ENCODE data around the gene CCDC158. TPM values are rescaled to one million over a fixed set of nuclear protein-coding genes. Genes with fewer than 3 reads are reported as not detected.
"Not testable (repeated sequence)": the region's sequence is repeated elsewhere in the genome, so short reads cannot be mapped to it uniquely, and the experiment has no call there.

CCDC158 gene
- total RNA-seq, 4 donors from 2014 or later: 0.19 TPM; not detected in 3

DNA sequence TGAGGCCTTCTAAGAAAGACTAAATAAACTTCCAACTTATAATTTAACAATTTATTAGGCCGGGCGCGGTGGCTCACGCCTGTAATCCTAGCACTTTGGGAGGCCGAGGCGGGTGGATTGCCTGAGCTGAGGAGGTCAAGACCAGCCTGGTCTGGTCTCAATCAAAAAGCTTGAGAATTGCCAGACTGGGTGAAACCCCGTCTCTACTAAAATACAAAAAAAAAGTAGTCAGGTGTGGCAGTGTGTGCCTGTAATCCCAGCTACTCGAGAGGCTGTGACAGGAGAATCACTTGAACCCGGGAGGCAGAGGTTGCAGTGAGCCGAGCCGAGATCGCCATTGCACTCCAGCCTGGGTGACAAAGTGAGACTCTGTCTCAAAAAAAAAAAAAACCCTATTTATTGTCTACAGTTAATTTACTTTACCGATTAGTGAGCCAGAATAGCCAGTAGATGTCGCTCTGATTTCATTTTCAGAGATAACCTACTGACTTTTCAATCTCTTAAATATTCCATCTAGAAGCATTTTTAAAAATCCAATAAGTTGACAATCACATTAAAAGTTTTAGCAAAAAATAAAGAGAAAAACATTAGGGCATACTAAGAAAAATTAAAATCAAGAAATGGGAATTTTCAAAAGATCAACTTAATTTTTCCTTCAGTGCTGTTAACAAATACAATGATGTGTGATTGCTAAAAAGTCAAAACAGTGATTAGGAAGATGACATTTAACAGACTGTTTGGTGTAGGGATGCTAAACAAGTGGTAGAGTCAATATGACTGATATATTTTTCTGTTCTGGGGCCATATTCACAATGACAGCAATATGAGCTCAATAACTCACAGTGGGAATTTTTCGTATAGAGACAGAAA, 9.8 kb upstream of the CCDC158 start:
- H3K27me3 ChIP-seq: peaks cover 0 to 2% (median 0%) of the 10 kb centered on the region in 4 donors
- intact Hi-C loops (cut with DNase I): loop anchor here (2.0 kb wide), 1 partner anchor 74 kb away; no protein-coding TSS in a partner anchor
- no peak for TF ChIP-seq POLR2A (IDR thresholded peaks at IDR 0.05)
- TF ChIP-seq, protein P1, sequence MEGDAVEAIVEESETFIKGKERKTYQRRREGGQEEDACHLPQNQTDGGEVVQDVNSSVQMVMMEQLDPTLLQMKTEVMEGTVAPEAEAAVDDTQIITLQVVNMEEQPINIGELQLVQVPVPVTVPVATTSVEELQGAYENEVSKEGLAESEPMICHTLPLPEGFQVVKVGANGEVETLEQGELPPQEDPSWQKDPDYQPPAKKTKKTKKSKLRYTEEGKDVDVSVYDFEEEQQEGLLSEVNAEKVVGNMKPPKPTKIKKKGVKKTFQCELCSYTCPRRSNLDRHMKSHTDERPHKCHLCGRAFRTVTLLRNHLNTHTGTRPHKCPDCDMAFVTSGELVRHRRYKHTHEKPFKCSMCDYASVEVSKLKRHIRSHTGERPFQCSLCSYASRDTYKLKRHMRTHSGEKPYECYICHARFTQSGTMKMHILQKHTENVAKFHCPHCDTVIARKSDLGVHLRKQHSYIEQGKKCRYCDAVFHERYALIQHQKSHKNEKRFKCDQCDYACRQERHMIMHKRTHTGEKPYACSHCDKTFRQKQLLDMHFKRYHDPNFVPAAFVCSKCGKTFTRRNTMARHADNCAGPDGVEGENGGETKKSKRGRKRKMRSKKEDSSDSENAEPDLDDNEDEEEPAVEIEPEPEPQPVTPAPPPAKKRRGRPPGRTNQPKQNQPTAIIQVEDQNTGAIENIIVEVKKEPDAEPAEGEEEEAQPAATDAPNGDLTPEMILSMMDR (IDR thresholded peaks at IDR 0.05): peak; percentile 25 to 74 (median 54)
- no peak for DNase-seq
- H3K36me3 ChIP-seq: no peaks in the 10 kb centered on the region
- WGBS, 2 donors: 39% methylated on average over 13 to 15 of the region's 15 CpGs
- no peak overlapping the region for H3K4me3 ChIP-seq
- no peak overlapping the region for H3K27ac ChIP-seq
- H3K4me1 ChIP-seq: peaks cover 0 to 18% (median 3%) of the 10 kb centered on the region in 3 donors
- no peaks in the 10 kb centered on the region for H3K9me3 ChIP-seq

DNA sequence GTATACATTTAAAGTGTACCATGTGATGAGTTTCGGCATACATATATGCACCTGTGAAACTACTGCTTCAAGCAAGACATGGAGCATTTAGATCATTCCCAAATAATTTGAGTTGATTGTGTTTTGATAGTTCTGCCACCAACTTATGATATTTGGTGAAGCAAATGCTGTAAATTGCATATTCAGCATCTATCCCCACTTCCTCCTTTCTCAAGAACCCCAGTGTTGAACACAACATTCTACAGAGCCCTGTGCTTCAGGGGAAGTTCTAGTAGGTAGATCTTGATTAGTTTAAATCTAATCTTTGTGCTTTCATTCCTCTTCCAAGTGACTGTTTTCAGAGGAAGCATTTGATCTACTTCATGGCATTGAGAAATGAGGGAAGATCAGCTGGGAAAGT, 8.7 kb upstream of the CCDC158 start:
- H3K4me3 ChIP-seq: no peak overlapping the region
- no peaks in the 10 kb centered on the region for H3K36me3 ChIP-seq
- no peak overlapping the region for H3K27ac ChIP-seq
- H3K27me3 ChIP-seq: no peaks in the 10 kb centered on the region
- DNase-seq: no peak
- H3K4me1 ChIP-seq: peaks cover 0 to 7% (median 3%) of the 10 kb centered on the region in 3 donors
- intact Hi-C loops (cut with DNase I): loop anchor here (2.0 kb wide), 1 partner anchor 75 kb away; no protein-coding TSS in a partner anchor
- WGBS, 2 donors: 94 to 95% methylated on average over 1 of the region's 1 CpG
- no peaks in the 10 kb centered on the region for H3K9me3 ChIP-seq
- TF ChIP-seq POLR2A (IDR thresholded peaks at IDR 0.05): no peak
- TF ChIP-seq, protein P1 (IDR thresholded peaks at IDR 0.05): no peak

DNA sequence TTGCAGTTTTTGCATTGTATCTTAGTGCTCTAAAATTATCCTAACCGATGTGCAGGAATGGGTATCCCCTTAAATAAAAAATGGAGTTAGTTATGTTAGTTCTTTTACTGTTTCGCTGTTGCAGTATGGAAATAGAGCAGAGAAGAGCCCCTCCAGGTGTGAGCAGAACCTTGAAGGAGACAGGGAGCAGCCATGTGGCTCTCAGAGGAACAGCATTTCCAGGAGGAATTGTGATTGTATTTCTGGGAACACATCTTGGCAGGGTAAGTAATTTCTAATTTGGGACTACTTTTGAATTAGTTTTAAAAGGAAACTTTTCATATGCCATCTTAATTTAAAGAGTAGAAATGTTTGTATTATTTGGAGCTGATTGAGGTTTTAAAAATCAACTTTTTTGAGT, 5.3 kb upstream of the CCDC158 start:
- Histone ChIP-seq H3K27me3 (peaks cover 0 to 6% (median 0%) of the 10 kb centered on the region in 4 donors), H3K27ac (no peak overlapping the region), H3K9me3 (no peaks in the 10 kb centered on the region), H3K4me3 (no peak overlapping the region), H3K36me3 (no peaks in the 10 kb centered on the region), H3K4me1 (peaks cover 0 to 9% (median 3%) of the 10 kb centered on the region in 3 donors)
- 57 to 60% methylated on average over 2 of the region's 2 CpGs for WGBS, 2 donors
- intact Hi-C loops (cut with DNase I): no loop called here
- DNase-seq: no peak
- TF ChIP-seq, protein P1 (IDR thresholded peaks at IDR 0.05): peak in 1 of 6 experiments; percentile 6
- TF ChIP-seq POLR2A (IDR thresholded peaks at IDR 0.05): no peak

DNA sequence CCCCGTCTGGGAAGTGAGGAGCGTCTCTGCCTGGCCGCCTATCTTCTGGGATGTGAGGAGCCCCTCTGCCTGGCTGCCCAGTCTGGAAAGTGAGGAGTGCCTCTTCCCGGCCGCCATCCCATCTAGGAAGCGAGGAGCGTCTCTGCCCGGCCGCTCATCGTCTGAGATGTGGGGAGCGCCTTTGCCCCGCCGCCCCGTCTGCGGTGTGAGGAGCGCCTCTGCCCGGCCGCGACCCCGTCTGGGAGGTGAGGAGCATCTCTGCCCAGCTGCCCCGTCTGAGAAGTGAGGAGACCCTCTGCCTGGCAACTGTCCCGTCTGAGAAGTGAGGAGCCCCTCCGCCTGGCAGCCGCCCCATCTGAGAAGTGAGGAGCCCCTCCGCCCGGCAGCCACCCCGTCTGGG, 2.2 kb upstream of the CCDC158 start:
- H3K4me3 ChIP-seq; DNase-seq; H3K27ac ChIP-seq; H3K9me3 ChIP-seq; intact Hi-C loops (cut with DNase I); H3K36me3 ChIP-seq: not testable (repeated sequence)
- peaks cover 0 to 19% (median 4%) of the 10 kb centered on the region in 3 donors for H3K4me1 ChIP-seq
- H3K27me3 ChIP-seq: peaks cover 0 to 18% (median 0%) of the 10 kb centered on the region in 4 donors
- WGBS, 2 donors: no CpG with 5 or more reads among the region's 27 CpGs

DNA sequence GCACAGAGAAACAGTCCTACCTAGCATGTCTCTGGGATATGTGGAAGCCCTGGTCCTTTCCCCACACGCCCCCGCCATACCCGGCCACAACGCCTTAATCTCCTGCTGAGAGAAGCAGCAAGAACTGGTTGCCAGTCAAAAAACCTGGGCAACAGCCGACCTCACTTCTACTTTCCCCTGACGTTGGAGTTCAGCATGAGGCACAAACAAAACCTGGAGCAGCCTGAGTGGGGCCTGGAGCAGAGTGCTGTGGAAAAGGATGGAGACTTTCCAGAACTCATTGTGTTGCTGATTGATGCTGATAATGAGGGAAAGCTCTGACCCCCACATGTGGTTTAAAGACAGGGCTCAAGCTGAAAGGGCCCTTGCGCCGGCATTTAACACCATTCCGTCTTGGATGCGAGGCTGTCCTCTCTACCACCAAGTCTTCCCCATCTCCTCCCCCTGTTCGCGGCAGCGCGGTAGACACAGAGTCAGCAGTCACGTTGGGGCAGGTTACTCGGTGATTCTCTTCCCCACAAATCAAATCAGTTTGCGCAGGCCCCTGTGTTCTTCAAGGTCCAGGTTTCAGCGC, 666 bp downstream of the CCDC158 start:
- Histone ChIP-seq H3K27ac (no peak overlapping the region), H3K36me3 (no peaks in the 10 kb centered on the region), H3K9me3 (no peaks in the 10 kb centered on the region), H3K4me3 (peak overlapping the region; percentile 38 to 68 (median 50)), H3K4me1 (peaks cover 0 to 19% (median 4%) of the 10 kb centered on the region in 3 donors), H3K27me3 (peaks cover 0 to 18% (median 0%) of the 10 kb centered on the region in 4 donors)
- intact Hi-C loops (cut with DNase I): no loop called here
- TF ChIP-seq, protein P1 (IDR thresholded peaks at IDR 0.05): no peak
- no peak for TF ChIP-seq POLR2A (IDR thresholded peaks at IDR 0.05)
- WGBS, 2 donors: 36 to 52% methylated on average over 4 to 15 of the region's 18 CpGs
- DNase-seq: no peak
